ENCODE measurements around the gene SH3GLB2. TPM values are rescaled to one million over a fixed set of nuclear protein-coding genes. Genes with fewer than 3 reads are reported as not detected.
A peak's percentile ranks its signal among the peaks of the same experiment; 100 is the strongest.

SH3GLB2 gene
- total and polyA plus RNA-seq, 2 experiments from 2014 or later = 21.9 to 68.0 TPM

DNA sequence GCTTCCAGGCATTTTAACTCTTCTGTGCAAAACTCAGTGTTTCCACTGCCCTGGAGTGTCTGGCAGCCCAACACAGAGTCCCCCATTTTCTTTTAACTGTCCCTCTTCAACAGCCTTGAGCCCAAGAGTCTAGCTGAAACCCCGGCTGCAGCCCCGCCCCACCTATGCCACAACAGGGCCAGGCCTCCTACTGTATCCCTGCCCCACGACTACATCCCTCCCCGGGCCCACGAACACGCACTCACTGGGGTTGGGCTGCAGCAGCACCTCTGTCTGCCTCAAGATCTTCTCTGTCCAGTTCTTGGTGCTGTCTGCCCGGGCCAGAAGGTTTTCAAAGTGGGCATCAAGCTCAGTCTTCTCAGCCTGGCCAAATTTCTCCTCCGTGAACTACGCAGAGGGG is 6.1 kb downstream of the SH3GLB2 start:
- Histone ChIP-seq H3K27me3 (ENCODE audit: insufficient read depth) (no peaks in the 10 kb centered on the region), H3K4me1 (ENCODE audit: insufficient read depth) (peaks cover 4% of the 10 kb centered on the region), H3K4me3 (no peak overlapping the region), H3K9me2 (ENCODE audit: insufficient read depth) (no peaks in the 10 kb centered on the region), H3F3A (replicated peaks; ENCODE audit: low read depth) (no peaks in the 10 kb centered on the region), H2AFZ (no peak overlapping the region), H3K4me2 (no peak overlapping the region), H4K20me1 (replicated peaks; ENCODE audit: insufficient read depth) (peaks cover 17% of the 10 kb centered on the region), H3K36me3 (ENCODE audit: insufficient read depth) (no peaks in the 10 kb centered on the region), H3K79me2 (replicated peaks; ENCODE audit: insufficient read depth) (peaks cover 35% of the 10 kb centered on the region), H3K27ac (ENCODE audit: low read depth) (no peak overlapping the region)
- Mint-ChIP-seq H3K4me1 (peaks cover 21% of the 10 kb centered on the region), H3K27me3 (ENCODE audit: insufficient read depth, low read depth, poor library complexity) (peaks cover 2% of the 10 kb centered on the region), H3K27ac (peak overlapping the region; percentile 69; the same call in 1 of the 2 replicates), H3K36me3 (ENCODE audit: low read depth) (peaks cover 9% of the 10 kb centered on the region; the same call in 2 of the 3 replicates), H3K4me3 (no peak overlapping the region), H3K9me3 (no peaks in the 10 kb centered on the region)
- ATAC-seq (no peak), DNase-seq (ENCODE audit: low spot score) (no peak)
- TF ChIP-seq, protein P1, sequence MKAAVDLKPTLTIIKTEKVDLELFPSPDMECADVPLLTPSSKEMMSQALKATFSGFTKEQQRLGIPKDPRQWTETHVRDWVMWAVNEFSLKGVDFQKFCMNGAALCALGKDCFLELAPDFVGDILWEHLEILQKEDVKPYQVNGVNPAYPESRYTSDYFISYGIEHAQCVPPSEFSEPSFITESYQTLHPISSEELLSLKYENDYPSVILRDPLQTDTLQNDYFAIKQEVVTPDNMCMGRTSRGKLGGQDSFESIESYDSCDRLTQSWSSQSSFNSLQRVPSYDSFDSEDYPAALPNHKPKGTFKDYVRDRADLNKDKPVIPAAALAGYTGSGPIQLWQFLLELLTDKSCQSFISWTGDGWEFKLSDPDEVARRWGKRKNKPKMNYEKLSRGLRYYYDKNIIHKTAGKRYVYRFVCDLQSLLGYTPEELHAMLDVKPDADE (IDR thresholded peaks at IDR 0.05) = no peak
- TF ChIP-seq EZH2 (IDR thresholded peaks at IDR 0.05; ENCODE audit: low read depth, unreplicated experiment) (no peak), CREB1 (CRISPR knock-in tag; IDR thresholded peaks at IDR 0.05; ENCODE audit: low read depth) (no peak), JUNB (IDR thresholded peaks at IDR 0.05; ENCODE audit: unreplicated experiment) (no peak), NANOG (IDR thresholded peaks at IDR 0.05; ENCODE audit: borderline replicate concordance) (no peak), STAT1 (IDR thresholded peaks at IDR 0.05; ENCODE audit: unreplicated experiment) (no peak), EZH2phosphoT487 (IDR thresholded peaks at IDR 0.05; ENCODE audit: unreplicated experiment) (no peak)
- TF ChIP-seq, protein P2, sequence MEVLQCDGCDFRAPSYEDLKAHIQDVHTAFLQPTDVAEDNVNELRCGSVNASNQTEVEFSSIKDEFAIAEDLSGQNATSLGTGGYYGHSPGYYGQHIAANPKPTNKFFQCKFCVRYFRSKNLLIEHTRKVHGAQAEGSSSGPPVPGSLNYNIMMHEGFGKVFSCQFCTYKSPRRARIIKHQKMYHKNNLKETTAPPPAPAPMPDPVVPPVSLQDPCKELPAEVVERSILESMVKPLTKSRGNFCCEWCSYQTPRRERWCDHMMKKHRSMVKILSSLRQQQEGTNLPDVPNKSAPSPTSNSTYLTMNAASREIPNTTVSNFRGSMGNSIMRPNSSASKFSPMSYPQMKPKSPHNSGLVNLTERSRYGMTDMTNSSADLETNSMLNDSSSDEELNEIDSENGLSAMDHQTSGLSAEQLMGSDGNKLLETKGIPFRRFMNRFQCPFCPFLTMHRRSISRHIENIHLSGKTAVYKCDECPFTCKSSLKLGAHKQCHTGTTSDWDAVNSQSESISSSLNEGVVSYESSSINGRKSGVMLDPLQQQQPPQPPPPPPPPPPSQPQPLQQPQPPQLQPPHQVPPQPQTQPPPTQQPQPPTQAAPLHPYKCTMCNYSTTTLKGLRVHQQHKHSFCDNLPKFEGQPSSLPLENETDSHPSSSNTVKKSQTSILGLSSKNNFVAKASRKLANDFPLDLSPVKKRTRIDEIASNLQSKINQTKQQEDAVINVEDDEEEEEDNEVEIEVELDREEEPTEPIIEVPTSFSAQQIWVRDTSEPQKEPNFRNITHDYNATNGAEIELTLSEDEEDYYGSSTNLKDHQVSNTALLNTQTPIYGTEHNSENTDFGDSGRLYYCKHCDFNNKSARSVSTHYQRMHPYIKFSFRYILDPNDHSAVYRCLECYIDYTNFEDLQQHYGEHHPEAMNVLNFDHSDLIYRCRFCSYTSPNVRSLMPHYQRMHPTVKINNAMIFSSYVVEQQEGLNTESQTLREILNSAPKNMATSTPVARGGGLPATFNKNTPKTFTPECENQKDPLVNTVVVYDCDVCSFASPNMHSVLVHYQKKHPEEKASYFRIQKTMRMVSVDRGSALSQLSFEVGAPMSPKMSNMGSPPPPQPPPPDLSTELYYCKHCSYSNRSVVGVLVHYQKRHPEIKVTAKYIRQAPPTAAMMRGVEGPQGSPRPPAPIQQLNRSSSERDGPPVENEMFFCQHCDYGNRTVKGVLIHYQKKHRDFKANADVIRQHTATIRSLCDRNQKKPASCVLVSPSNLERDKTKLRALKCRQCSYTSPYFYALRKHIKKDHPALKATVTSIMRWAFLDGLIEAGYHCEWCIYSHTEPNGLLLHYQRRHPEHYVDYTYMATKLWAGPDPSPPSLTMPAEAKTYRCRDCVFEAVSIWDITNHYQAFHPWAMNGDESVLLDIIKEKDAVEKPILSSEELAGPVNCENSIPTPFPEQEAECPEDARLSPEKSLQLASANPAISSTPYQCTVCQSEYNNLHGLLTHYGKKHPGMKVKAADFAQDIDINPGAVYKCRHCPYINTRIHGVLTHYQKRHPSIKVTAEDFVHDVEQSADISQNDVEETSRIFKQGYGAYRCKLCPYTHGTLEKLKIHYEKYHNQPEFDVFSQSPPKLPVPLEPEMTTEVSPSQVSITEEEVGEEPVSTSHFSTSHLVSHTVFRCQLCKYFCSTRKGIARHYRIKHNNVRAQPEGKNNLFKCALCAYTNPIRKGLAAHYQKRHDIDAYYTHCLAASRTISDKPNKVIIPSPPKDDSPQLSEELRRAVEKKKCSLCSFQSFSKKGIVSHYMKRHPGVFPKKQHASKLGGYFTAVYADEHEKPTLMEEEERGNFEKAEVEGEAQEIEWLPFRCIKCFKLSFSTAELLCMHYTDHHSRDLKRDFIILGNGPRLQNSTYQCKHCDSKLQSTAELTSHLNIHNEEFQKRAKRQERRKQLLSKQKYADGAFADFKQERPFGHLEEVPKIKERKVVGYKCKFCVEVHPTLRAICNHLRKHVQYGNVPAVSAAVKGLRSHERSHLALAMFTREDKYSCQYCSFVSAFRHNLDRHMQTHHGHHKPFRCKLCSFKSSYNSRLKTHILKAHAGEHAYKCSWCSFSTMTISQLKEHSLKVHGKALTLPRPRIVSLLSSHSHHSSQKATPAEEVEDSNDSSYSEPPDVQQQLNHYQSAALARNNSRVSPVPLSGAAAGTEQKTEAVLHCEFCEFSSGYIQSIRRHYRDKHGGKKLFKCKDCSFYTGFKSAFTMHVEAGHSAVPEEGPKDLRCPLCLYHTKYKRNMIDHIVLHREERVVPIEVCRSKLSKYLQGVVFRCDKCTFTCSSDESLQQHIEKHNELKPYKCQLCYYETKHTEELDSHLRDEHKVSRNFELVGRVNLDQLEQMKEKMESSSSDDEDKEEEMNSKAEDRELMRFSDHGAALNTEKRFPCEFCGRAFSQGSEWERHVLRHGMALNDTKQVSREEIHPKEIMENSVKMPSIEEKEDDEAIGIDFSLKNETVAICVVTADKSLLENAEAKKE (CRISPR knock-in tag; IDR thresholded peaks at IDR 0.05) = no peak
